ENCODE data around the gene SEPHS1.

The SEPHS1 gene

GRCh38 chr10:13392701-13393100 lies 44.6 kb upstream of the SEPHS1 start:
- H3K4me1 Mint-ChIP-seq = peaks cover 4% of the 10 kb centered on the region
- TF ChIP-seq, protein P1, sequence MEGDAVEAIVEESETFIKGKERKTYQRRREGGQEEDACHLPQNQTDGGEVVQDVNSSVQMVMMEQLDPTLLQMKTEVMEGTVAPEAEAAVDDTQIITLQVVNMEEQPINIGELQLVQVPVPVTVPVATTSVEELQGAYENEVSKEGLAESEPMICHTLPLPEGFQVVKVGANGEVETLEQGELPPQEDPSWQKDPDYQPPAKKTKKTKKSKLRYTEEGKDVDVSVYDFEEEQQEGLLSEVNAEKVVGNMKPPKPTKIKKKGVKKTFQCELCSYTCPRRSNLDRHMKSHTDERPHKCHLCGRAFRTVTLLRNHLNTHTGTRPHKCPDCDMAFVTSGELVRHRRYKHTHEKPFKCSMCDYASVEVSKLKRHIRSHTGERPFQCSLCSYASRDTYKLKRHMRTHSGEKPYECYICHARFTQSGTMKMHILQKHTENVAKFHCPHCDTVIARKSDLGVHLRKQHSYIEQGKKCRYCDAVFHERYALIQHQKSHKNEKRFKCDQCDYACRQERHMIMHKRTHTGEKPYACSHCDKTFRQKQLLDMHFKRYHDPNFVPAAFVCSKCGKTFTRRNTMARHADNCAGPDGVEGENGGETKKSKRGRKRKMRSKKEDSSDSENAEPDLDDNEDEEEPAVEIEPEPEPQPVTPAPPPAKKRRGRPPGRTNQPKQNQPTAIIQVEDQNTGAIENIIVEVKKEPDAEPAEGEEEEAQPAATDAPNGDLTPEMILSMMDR (IDR thresholded peaks at IDR 0.05) = no peak
- H3K36me3 Mint-ChIP-seq (ENCODE audit: low read depth) = no peaks in the 10 kb centered on the region
- H3K4me3 Mint-ChIP-seq = no peak overlapping the region
- no peak overlapping the region for H3K27ac Mint-ChIP-seq
- peaks cover 4% of the 10 kb centered on the region for H3K9me3 Mint-ChIP-seq
- DNase-seq = no peak
- H3K27me3 Mint-ChIP-seq (ENCODE audit: low read depth, poor library complexity) = peaks cover 16% of the 10 kb centered on the region

- no peaks in the 10 kb centered on the region for H3K9me3 Mint-ChIP-seq
- no peak overlapping the region for H3K4me3 Mint-ChIP-seq
- peaks cover 31% of the 10 kb centered on the region for H3K27me3 Mint-ChIP-seq (ENCODE audit: low read depth, poor library complexity)
- TF ChIP-seq, protein P1 (IDR thresholded peaks at IDR 0.05) = no peak
- peaks cover 4% of the 10 kb centered on the region for H3K4me1 Mint-ChIP-seq
- DNase-seq = no peak
- H3K27ac Mint-ChIP-seq = no peak overlapping the region
- no peaks in the 10 kb centered on the region for H3K36me3 Mint-ChIP-seq (ENCODE audit: low read depth)
Observed at GRCh38 chr10:13390604-13391522, 42.8 kb upstream of the SEPHS1 start.

DNA sequence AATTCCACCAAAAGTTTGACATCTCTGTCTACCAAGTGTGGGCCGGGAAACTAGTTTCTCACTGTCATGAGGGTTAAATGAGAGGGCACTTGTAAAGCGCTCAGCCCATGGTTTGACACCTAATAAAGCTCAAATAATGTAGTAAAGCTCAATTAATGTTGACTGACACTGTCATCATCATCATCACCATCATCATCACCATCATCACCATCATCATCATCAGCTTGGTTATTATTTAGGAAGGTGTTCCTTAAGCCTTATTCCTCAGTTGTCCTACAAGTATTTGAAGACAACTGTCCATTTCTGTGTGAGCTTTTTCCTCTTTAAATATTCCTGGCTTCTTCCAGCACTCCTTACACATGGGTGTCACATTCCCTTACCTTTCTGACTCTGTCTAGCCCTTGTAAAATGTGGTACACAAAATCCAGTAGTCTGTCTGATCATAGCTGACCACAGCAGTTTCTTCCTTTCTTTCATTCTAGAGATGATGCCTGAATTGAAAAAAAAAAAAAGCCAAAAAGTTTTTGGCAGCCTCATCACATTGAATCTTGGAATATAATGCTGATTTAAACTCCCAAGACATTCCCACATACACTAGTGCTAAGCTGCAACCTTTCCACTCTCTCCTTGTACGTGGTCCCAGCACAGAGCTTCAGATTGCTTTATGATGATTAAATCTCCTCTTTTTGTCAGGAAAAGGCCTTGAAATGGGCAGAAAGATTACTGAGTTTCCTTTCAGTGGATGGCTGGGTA lies 40.6 kb upstream of the SEPHS1 start:
- Mint-ChIP-seq H3K27ac (no peak overlapping the region), H3K4me3 (no peak overlapping the region), H3K27me3 (ENCODE audit: low read depth, poor library complexity) (peaks cover 51% of the 10 kb centered on the region), H3K4me1 (peaks cover 4% of the 10 kb centered on the region), H3K9me3 (no peaks in the 10 kb centered on the region), H3K36me3 (ENCODE audit: low read depth) (no peaks in the 10 kb centered on the region)
- TF ChIP-seq, protein P1 (IDR thresholded peaks at IDR 0.05) = no peak
- no peak for DNase-seq

DNA sequence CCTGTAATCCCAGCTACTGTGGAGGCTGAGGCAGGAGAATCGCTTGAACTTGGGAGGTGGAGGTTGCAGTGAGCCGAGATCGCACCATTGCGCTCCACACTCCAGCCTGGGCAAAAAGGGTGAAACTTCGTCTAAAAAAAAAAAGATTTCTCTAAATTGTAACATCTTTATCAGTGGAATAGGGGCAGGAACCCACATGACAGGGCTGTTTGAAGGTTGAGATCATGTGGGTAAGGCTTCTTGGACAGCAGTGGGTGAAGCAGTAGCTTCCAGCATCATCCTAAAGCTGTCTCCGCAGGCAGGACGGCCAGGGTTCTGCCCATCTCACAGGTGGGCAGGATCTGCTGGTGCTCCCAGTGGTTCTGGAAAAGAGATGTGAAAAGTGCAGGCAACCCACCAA lies 37.9 kb upstream of the SEPHS1 start:
- Mint-ChIP-seq H3K27me3 (ENCODE audit: low read depth, poor library complexity) (peaks cover 61% of the 10 kb centered on the region), H3K27ac (no peak overlapping the region)

DNA sequence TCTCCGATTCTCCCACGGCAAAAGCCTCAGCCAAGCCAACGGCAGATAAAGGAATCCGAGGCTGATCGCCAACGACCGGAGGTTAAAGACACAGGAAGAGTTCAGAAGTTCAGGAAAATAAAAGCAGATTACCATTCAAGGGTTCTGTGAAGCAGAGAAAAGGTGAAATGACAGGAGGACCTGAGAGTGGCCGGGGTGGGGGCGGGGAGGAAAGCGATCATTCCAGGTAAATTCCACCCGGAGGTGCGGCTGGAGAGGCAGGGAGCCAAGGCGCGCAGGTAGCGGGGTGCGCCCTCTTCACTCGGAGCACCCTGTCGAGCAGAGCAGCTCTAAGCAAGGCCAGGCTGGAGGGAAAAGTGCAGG lies 35.3 kb upstream of the SEPHS1 start:
- no peaks in the 10 kb centered on the region for H3K36me3 Mint-ChIP-seq (ENCODE audit: low read depth)
- H3K27me3 Mint-ChIP-seq (ENCODE audit: low read depth, poor library complexity) = peaks cover 79% of the 10 kb centered on the region
- peak; percentile 8 for DNase-seq
- TF ChIP-seq, protein P1 (IDR thresholded peaks at IDR 0.05) = no peak
- peaks cover 12% of the 10 kb centered on the region for H3K4me1 Mint-ChIP-seq
- peak overlapping the region; percentile 78 for H3K4me3 Mint-ChIP-seq
- no peak overlapping the region for H3K27ac Mint-ChIP-seq
- no peaks in the 10 kb centered on the region for H3K9me3 Mint-ChIP-seq

More for the DNA sequence above, 37.9 kb upstream of the SEPHS1 start:
- TF ChIP-seq, protein P1 (IDR thresholded peaks at IDR 0.05) = no peak
- Mint-ChIP-seq H3K4me1 (peaks cover 16% of the 10 kb centered on the region), H3K9me3 (no peaks in the 10 kb centered on the region), H3K4me3 (no peak overlapping the region), H3K36me3 (ENCODE audit: low read depth) (no peaks in the 10 kb centered on the region)
- DNase-seq = no peak

All from nephron progenitor cell (in vitro differentiated cells).